Fibroblast of pulmonary artery (primary cell): ENCODE results near the gene ZDHHC13.

Experiments used
- DNase-seq: peaks from one replicate; pipeline ENCODE4 v3.0.0-alpha.2; 2010; ENCODE audit warnings: low read depth
- H3K4me3 ChIP-seq: replicated peaks from 2 replicates; pipeline ENCODE4 v1.5.1; 2011; ENCODE audit warnings: low read depth, mild to moderate bottlenecking, control low read depth, low read length, moderate library complexity
- TF ChIP-seq, protein P1 (sequence below): IDR thresholded peaks from 2 replicates; pipeline ENCODE4 v1.5.1; 2011; ENCODE audit warnings: mild to moderate bottlenecking, control low read depth, low read length, inconsistent platforms; ENCODE audit errors: missing control alignments

Gene ZDHHC13

DNA sequence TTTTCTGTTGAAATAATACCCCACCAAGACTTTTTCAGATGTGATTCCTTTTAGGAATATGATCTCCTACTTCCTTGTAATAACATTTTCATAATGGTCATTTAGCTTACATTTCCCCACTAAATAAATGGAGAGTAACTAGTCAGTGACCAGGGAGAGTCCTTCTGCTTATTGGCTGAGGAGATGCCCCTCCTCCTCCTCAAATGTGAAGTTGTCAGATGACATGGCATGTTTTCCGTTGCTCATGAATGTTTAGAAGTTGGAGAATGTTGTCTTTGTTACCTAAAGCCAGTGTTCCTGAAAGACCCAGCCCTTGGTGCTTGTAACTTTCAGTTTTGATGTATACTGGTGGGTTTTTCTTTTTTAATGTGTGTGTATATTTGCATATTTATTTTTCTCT is 46.6 kb downstream of the ZDHHC13 start:
- DNase-seq: no peak
- H3K4me3 ChIP-seq: no peak overlapping the region
- TF ChIP-seq, protein P1, sequence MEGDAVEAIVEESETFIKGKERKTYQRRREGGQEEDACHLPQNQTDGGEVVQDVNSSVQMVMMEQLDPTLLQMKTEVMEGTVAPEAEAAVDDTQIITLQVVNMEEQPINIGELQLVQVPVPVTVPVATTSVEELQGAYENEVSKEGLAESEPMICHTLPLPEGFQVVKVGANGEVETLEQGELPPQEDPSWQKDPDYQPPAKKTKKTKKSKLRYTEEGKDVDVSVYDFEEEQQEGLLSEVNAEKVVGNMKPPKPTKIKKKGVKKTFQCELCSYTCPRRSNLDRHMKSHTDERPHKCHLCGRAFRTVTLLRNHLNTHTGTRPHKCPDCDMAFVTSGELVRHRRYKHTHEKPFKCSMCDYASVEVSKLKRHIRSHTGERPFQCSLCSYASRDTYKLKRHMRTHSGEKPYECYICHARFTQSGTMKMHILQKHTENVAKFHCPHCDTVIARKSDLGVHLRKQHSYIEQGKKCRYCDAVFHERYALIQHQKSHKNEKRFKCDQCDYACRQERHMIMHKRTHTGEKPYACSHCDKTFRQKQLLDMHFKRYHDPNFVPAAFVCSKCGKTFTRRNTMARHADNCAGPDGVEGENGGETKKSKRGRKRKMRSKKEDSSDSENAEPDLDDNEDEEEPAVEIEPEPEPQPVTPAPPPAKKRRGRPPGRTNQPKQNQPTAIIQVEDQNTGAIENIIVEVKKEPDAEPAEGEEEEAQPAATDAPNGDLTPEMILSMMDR: no peak

DNA sequence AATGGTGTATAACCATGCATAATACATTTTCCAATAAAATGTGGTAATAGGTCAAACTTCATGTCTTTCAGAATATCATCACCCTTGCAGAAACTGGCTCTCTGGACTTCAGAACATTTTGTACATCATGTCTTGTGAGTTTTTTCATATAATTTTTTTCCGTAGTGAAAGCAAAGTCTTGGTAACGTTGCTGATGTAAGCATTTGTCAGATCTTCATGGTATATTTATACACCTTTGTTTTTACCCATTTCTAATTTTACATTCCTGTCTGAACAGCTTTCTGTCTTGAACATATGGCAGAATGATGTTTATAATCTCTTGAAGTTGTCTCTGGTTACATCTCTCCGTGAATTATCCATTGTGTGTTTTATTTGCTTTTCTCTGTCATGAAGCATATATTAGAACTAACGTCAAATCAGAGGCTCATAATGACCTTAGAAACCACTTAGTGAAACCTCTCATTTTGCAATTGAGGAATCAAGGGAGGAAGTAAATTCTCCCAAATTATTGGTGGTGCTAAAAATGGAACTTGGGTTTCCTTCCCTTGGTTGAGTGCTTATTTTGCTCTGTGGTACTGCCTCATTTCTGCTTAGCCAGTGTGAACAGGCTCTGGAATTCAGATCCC is 47.4 kb downstream of the ZDHHC13 start:
- TF ChIP-seq, protein P1: no peak
- H3K4me3 ChIP-seq: no peak overlapping the region
- DNase-seq: no peak

DNA sequence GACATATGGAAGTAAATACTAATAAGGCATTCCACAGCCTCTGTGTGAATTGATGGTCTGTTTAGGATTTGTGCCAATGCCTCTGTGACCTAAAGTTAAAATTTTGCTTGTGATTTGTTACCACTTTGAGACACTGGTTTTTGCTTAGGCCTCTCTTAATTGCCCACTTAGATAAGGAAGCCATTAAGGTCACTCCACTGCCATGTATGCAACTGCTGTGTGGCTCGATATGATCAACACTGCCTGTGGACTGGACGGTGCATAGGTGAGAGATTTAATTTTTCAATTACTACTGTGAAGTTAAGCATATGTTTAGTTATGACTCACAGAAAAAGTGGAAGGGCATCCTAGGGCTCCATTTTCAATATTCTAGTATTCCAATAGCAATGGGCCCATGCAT is 47.9 kb downstream of the ZDHHC13 start:
- TF ChIP-seq, protein P1: no peak
- no peak overlapping the region for H3K4me3 ChIP-seq
- DNase-seq: no peak

DNA sequence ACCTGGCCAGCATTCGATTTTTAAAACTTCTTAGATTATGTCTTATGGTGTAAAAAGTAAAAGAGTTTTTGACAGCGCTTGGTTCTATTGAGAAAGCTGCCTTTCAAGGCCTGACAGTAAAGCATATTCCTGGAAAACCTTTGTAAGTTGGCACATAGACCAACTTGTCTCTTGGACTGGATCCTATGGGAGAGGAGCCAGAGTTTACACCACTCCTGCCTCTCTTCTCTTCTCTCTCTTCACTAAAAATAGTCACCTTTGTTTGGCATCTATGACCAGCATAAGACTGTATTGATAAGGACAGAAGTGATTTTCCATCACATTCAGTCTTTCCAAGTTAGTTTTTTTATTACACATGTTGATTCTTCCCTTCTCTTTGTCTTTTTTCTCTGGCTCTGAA is 51.1 kb downstream of the ZDHHC13 start:
- no peak overlapping the region for H3K4me3 ChIP-seq
- TF ChIP-seq, protein P1: no peak
- no peak for DNase-seq

DNA sequence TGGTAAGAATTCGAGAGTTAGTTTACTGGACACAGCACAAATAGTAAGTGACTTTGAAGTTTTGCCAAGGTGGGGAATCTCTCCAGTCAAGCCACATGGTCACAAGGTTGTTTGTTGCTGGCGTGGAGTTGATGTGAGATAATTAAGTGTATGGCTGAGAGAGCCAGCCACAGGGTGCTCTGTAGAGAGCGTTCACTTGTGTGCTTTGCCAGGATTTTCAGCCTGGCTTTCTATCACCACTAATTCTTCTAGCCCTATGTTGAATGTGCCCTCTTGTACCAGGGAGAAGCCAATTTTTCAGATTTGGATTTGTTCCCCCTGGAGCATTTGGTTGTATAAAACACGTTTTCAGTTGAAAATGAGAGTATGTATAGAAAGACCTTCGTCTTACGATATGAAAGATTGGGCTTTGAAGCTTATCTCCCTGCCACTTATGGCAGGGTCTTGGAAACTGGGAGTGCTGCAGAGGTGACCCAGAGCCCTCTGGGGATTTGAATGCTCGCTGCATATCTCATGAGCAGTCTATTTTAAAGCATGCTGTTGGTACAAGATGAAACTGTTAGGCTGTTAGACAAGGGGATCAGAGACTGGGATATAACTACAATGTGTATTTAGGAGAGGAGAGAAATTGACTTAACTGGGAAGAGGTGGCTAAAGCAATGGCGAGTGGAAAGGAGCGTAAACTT is 56.2 kb downstream of the ZDHHC13 start:
- H3K4me3 ChIP-seq: no peak overlapping the region
- TF ChIP-seq, protein P1: no peak
- DNase-seq: no peak

DNA sequence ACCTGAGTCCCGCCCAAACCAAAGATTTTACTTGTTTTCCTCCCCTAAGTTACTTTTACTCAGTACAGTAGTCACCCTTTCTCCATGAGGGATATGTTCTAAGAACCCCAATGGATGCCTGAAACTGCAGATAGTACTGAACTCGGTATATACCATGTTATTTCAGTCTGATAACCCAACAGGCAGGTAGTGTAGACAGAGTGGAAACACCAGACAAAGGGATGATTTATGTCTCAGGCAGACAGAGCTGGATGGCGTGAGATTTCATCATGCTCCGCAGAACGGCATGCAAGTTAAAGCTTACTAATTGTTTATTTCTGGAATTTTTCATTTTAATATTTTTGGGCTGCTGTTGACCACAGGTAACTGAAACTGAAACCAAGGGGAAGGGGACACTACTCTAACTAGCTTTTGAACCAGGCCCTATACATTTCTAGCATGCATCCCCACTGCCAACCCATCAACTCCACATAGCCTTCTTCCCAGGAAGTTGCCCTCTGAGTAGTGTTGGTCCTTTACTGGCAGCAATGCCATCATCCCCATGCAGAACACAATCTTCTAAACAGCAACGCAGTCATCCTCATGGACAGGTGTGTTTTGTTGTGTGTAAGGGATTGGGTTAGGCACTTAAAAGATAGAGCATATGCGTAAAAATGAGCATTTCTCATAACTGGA is 57.1 kb downstream of the ZDHHC13 start:
- H3K4me3 ChIP-seq: no peak overlapping the region
- TF ChIP-seq, protein P1: no peak
- DNase-seq: no peak
